Measurements from ENCODE around the gene NCKAP5. TPM values are rescaled to one million over a fixed set of nuclear protein-coding genes. Genes with fewer than 3 reads are reported as not detected.

NCKAP5 gene
- total RNA-seq, 2 donors from 2014 or later, result not detected

DNA sequence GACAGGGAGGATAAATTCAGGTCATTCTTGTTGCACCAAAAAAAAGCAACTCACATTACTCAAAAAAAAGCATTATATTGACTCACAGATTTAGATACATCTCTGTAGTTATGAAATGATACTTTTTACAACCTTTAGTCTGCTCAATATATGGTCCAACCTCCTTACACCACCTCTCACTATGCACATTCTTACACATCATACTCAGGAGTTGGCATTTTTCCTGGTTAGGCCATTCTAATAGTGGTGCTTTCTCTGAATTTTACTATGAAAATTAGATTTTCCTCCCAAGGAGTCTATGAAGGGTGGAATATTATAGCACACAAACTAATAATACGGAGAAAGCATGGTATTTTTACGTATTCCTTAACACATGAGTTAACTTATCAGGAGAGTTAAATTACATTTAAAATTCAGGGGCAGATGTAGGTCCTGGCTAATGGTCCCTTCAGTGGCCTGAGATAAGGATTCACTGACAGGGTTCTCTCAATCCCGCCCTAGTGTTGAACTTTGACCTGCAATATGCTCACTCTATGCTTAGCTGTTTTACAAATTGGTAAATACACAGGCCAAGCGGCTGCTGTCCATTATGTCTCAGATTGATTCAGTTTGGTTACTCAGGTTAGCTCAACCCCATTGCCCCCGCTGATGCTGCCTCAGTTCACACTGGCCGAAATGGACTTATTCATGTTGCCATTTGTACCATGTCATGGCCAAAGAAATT lies 153.6 kb downstream of the NCKAP5 start:
- Mint-ChIP-seq H3K27ac (no peak overlapping the region), H3K9me3 (peaks cover 0 to 2% of the 10 kb centered on the region in 2 donors), H3K4me3 (no peak overlapping the region), H3K4me1 (ENCODE audit: low read depth) (no peaks in the 10 kb centered on the region), H3K36me3 (ENCODE audit: insufficient read depth in 2 of 2) (no peaks in the 10 kb centered on the region), H3K27me3 (ENCODE audit: low read depth) (no peaks in the 10 kb centered on the region)
- no peak for ATAC-seq (replicated peaks in 1 of 2)
- DNase-seq, result no peak

- Mint-ChIP-seq H3K9me3 (peaks cover 0 to 2% of the 10 kb centered on the region in 2 donors), H3K4me1 (ENCODE audit: low read depth) (no peaks in the 10 kb centered on the region), H3K27me3 (ENCODE audit: low read depth) (no peaks in the 10 kb centered on the region), H3K4me3 (no peak overlapping the region), H3K36me3 (ENCODE audit: insufficient read depth in 2 of 2) (no peaks in the 10 kb centered on the region), H3K27ac (no peak overlapping the region)
- ATAC-seq (replicated peaks in 1 of 2) (no peak), DNase-seq (no peak)
Measured at GRCh38 chr2:133413863-133414262, 154.4 kb downstream of the NCKAP5 start.

GRCh38 chr2:133412694-133413093 lies 155.6 kb downstream of the NCKAP5 start:
- ATAC-seq (replicated peaks in 1 of 2) (no peak), DNase-seq (no peak)
- H3K27ac Mint-ChIP-seq, result no peak overlapping the region
- H3K4me3 Mint-ChIP-seq, result no peak overlapping the region
- H3K36me3 Mint-ChIP-seq (ENCODE audit: insufficient read depth in 2 of 2), result no peaks in the 10 kb centered on the region
- peaks cover 0 to 2% of the 10 kb centered on the region in 2 donors for H3K9me3 Mint-ChIP-seq
- no peaks in the 10 kb centered on the region for H3K27me3 Mint-ChIP-seq (ENCODE audit: low read depth)
- H3K4me1 Mint-ChIP-seq (ENCODE audit: low read depth), result no peaks in the 10 kb centered on the region

- no peaks in the 10 kb centered on the region for H3K36me3 Mint-ChIP-seq (ENCODE audit: insufficient read depth in 2 of 2)
- DNase-seq, result no peak
- H3K4me3 Mint-ChIP-seq, result no peak overlapping the region
- H3K4me1 Mint-ChIP-seq (ENCODE audit: low read depth), result no peaks in the 10 kb centered on the region
- H3K27ac Mint-ChIP-seq, result no peak overlapping the region
- no peaks in the 10 kb centered on the region for H3K9me3 Mint-ChIP-seq
- no peak for ATAC-seq (replicated peaks in 1 of 2)
- H3K27me3 Mint-ChIP-seq (ENCODE audit: low read depth), result no peaks in the 10 kb centered on the region
Measured at GRCh38 chr2:133411857-133412256, 156.4 kb downstream of the NCKAP5 start.

DNA sequence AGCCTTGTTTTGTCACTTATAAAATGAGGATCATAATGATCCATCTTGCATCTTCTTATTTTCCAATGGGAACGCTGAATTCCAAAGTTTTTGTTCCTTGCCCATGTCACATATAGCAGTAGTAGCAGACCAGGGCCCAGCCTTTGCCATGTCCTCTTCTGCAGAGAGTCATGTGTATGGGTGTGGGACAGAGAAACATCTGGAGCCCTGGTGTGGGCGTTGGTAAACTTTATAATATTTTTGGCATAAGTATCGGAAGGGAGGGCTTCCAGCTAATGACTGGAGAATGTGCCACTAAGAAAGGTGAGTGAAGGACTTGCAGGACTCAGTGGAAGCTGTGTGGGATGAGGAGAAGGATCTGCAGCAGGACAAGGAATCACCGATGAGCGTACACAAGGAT lies 157.2 kb downstream of the NCKAP5 start:
- Mint-ChIP-seq H3K36me3 (ENCODE audit: insufficient read depth in 2 of 2) (no peaks in the 10 kb centered on the region), H3K27me3 (ENCODE audit: low read depth) (no peaks in the 10 kb centered on the region), H3K9me3 (no peaks in the 10 kb centered on the region), H3K4me3 (no peak overlapping the region), H3K4me1 (ENCODE audit: low read depth) (no peaks in the 10 kb centered on the region), H3K27ac (no peak overlapping the region)
- DNase-seq (no peak), ATAC-seq (replicated peaks in 1 of 2) (no peak)

DNA sequence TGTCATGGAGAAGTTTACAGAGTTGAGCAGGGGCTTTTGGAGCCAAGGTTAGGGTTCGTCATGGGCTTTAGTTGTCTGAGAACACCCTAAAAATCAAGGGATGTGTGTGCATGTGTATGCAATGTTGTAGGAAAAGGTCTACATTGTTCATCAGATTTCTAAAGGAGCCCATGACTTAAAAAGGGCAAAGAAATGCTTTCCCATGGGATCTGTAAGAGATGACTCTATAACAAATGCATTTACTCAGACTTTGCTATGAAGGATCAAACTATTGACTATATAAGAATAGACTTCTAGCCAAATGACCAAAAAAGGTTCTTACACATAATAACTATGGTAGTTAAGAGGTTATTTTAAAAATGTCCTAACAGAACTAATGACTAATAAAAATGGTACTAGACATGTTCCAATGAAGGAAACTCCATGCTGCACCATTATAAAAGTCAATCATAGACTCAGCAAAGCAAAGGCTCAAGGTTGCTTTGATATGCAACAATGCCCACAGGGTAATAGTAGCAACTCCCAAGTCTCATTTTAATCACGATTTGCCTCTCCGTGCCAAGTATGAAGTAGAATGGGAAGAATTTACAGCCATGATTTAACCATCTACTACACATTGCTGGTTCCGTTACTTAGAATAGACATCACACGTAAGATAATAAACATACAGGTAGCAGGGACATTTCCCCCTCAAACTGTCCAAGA lies 158.5 kb downstream of the NCKAP5 start:
- ATAC-seq (replicated peaks in 1 of 2) (no peak), DNase-seq (no peak)
- H3K9me3 Mint-ChIP-seq, result no peaks in the 10 kb centered on the region
- H3K36me3 Mint-ChIP-seq (ENCODE audit: insufficient read depth in 2 of 2), result no peaks in the 10 kb centered on the region
- no peaks in the 10 kb centered on the region for H3K4me1 Mint-ChIP-seq (ENCODE audit: low read depth)
- H3K27ac Mint-ChIP-seq, result no peak overlapping the region
- no peaks in the 10 kb centered on the region for H3K27me3 Mint-ChIP-seq (ENCODE audit: low read depth)
- H3K4me3 Mint-ChIP-seq, result no peak overlapping the region

- Mint-ChIP-seq H3K4me1 (ENCODE audit: low read depth) (no peaks in the 10 kb centered on the region), H3K27ac (no peak overlapping the region), H3K36me3 (ENCODE audit: insufficient read depth in 2 of 2) (no peaks in the 10 kb centered on the region), H3K9me3 (no peaks in the 10 kb centered on the region), H3K27me3 (ENCODE audit: low read depth) (no peaks in the 10 kb centered on the region), H3K4me3 (no peak overlapping the region)
- ATAC-seq (replicated peaks in 1 of 2), result no peak
- DNase-seq, result no peak
Measured at GRCh38 chr2:133408671-133409070, 159.6 kb downstream of the NCKAP5 start.

DNA sequence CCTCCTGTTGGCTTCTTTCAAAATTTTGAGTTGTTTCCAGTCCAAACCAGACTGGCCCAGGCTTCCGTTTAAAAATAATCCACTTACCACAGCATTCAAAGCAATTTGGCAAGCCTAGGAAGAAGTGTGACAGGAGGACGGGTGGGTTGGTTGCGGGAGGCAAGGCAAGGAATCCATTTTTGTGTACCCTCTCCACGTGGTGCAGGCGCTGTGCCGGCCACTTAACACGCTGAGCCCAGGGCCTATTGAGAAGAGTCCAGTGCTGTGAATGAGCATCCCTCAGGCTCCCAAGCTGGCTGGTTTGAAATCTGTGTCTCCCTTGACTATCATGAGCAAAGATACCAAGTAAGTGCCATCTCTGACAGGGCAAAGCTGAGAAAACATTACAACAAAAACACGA lies 160.9 kb downstream of the NCKAP5 start:
- ATAC-seq (replicated peaks in 1 of 2), result no peak
- H3K36me3 Mint-ChIP-seq (ENCODE audit: insufficient read depth in 2 of 2), result no peaks in the 10 kb centered on the region
- no peak for DNase-seq
- no peaks in the 10 kb centered on the region for H3K9me3 Mint-ChIP-seq
- no peak overlapping the region for H3K4me3 Mint-ChIP-seq
- H3K4me1 Mint-ChIP-seq (ENCODE audit: low read depth), result no peaks in the 10 kb centered on the region
- H3K27me3 Mint-ChIP-seq (ENCODE audit: low read depth), result no peaks in the 10 kb centered on the region
- no peak overlapping the region for H3K27ac Mint-ChIP-seq

- H3K27me3 Mint-ChIP-seq (ENCODE audit: low read depth), result no peaks in the 10 kb centered on the region
- DNase-seq (no peak), ATAC-seq (replicated peaks in 1 of 2) (no peak)
- no peak overlapping the region for H3K27ac Mint-ChIP-seq
- no peaks in the 10 kb centered on the region for H3K36me3 Mint-ChIP-seq (ENCODE audit: insufficient read depth in 2 of 2)
- no peaks in the 10 kb centered on the region for H3K4me1 Mint-ChIP-seq (ENCODE audit: low read depth)
- peaks cover 0 to 2% of the 10 kb centered on the region in 2 donors for H3K9me3 Mint-ChIP-seq
- no peak overlapping the region for H3K4me3 Mint-ChIP-seq
Measured at GRCh38 chr2:133405252-133405651, 163.0 kb downstream of the NCKAP5 start.

DNA sequence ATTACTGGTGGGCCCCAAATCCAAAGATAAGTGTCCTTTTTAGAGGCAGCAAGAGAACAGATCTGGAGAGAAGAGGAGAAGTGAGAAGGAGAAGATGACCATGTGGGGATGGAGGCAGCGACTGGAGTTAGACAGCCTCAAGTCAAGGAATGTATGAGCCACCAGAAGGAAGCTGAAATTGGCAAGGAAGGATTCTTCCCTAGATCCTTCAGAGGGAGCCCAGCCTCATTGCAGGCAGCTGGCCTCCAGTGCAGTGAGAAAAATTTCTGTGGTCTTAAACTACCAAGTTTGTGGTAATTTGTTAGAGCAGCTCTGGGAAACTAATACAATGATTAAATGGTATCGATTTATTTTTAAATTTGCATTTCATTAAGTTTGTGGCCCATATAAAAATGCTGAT lies 167.9 kb downstream of the NCKAP5 start:
- no peak for ATAC-seq (replicated peaks in 1 of 2)
- H3K4me3 Mint-ChIP-seq, result no peak overlapping the region
- no peaks in the 10 kb centered on the region for H3K27me3 Mint-ChIP-seq (ENCODE audit: low read depth)
- H3K36me3 Mint-ChIP-seq (ENCODE audit: insufficient read depth in 2 of 2), result peaks cover 0 to 2% of the 10 kb centered on the region in 2 donors
- peaks cover 5% of the 10 kb centered on the region in 2 donors for H3K9me3 Mint-ChIP-seq
- H3K4me1 Mint-ChIP-seq (ENCODE audit: low read depth), result no peaks in the 10 kb centered on the region
- DNase-seq, result no peak
- H3K27ac Mint-ChIP-seq, result no peak overlapping the region

GRCh38 chr2:133393895-133394294 lies 174.4 kb downstream of the NCKAP5 start:
- DNase-seq, result no peak
- Mint-ChIP-seq H3K36me3 (ENCODE audit: insufficient read depth in 2 of 2) (peaks cover 0 to 4% of the 10 kb centered on the region in 2 donors), H3K27ac (no peak overlapping the region), H3K27me3 (ENCODE audit: low read depth) (no peaks in the 10 kb centered on the region), H3K4me3 (no peak overlapping the region), H3K9me3 (peaks cover 4 to 9% of the 10 kb centered on the region in 2 donors), H3K4me1 (ENCODE audit: low read depth) (no peaks in the 10 kb centered on the region)
- ATAC-seq (replicated peaks in 1 of 2), result no peak

DNA sequence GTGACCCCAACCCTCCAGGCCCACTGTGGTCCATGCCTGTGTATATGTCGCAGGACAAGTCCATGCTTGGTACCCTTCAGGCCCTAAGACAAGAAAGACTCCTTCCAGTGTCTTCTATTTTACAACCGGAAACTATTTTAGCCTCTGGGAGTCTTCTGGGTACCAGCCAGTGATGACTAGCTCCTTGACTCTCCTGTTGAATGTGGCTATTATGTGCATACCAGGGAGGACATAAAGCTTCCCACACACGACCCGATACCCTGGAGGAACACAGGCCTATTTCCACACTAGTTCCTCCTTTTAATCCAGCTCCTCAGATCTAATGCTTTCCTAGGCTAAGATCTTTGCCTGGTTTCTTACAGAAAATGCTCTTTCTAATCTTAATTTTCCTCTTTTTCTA lies 178.1 kb downstream of the NCKAP5 start:
- Mint-ChIP-seq H3K9me3 (peaks cover 5 to 12% of the 10 kb centered on the region in 2 donors), H3K4me3 (no peak overlapping the region), H3K4me1 (ENCODE audit: low read depth) (no peaks in the 10 kb centered on the region), H3K27me3 (ENCODE audit: low read depth) (no peaks in the 10 kb centered on the region), H3K27ac (no peak overlapping the region), H3K36me3 (ENCODE audit: insufficient read depth in 2 of 2) (peaks cover under 1 to 1% of the 10 kb centered on the region in 2 donors)
- no peak for ATAC-seq (replicated peaks in 1 of 2)
- no peak for DNase-seq

GRCh38 chr2:133389569-133389968 lies 178.7 kb downstream of the NCKAP5 start:
- no peak for ATAC-seq (replicated peaks in 1 of 2)
- peaks cover 1% of the 10 kb centered on the region in 2 donors for H3K36me3 Mint-ChIP-seq (ENCODE audit: insufficient read depth in 2 of 2)

More at GRCh38 chr2:133389569-133389968, 178.7 kb downstream of the NCKAP5 start:
- Mint-ChIP-seq H3K27me3 (ENCODE audit: low read depth) (no peaks in the 10 kb centered on the region), H3K9me3 (peaks cover 5 to 12% of the 10 kb centered on the region in 2 donors), H3K27ac (no peak overlapping the region), H3K4me3 (no peak overlapping the region), H3K4me1 (ENCODE audit: low read depth) (no peaks in the 10 kb centered on the region)
- no peak for DNase-seq

All from activated T-cell treated with anti-CD3 and anti-CD28 coated beads, Interleukin-2, amount 50 U/mL, for 72 hours (primary cell).